Activated T-cell treated with anti-CD3 and anti-CD28 coated beads for 24 hours (primary cell): ENCODE data around the gene TGM3.
A peak's percentile ranks its signal among the peaks of the same experiment; 100 is the strongest.

Source experiments
- DNase-seq: peaks from one replicate; pipeline ENCODE4 v3.0.0-alpha.2; 2020; ENCODE audit warnings: low read depth

TGM3 gene

GRCh38 chr20:2379511-2380229 is 83.9 kb downstream of the TGM3 start:
- DNase-seq: no peak

- no peak for DNase-seq
These were observed 84.8 kb downstream of the TGM3 start, which contains the start of gene TGM6 for GRCh38 chr20:2380601-2381000. Gene TGM6, plus strand, starts transcription at chr20:2380901. Its CDS starts 68 bp downstream, at chr20:2380969.

- no peak for DNase-seq
These were observed 85.5 kb downstream of the TGM3 start for GRCh38 chr20:2381303-2381702.

GRCh38 chr20:2382833-2383232 is 87.0 kb downstream of the TGM3 start:
- DNase-seq: no peak

GRCh38 chr20:2385026-2385425 is 89.2 kb downstream of the TGM3 start:
- DNase-seq: no peak

GRCh38 chr20:2385496-2385895 is 89.7 kb downstream of the TGM3 start:
- no peak for DNase-seq

GRCh38 chr20:2386516-2387179 is 90.8 kb downstream of the TGM3 start:
- DNase-seq: no peak

- peak; percentile 36 for DNase-seq
These were observed 91.4 kb downstream of the TGM3 start for GRCh38 chr20:2387180-2387577.

GRCh38 chr20:2387580-2387979 is 91.8 kb downstream of the TGM3 start:
- no peak for DNase-seq
